HepG2 (cell line): ENCODE results near the gene RNMT. TPM values are rescaled to one million over a fixed set of nuclear protein-coding genes. Genes with fewer than 3 reads are reported as not detected.

Experiments used
- AHDC1 ChIP-seq: sonication (generic); formaldehyde crosslinking; IDR thresholded peaks from 2 replicates; pipeline ENCODE4 v1.5.1; 2020; ENCODE audit warnings: mild to moderate bottlenecking, missing genetic modification reagents, borderline replicate concordance
- ATF1 ChIP-seq: IDR thresholded peaks from 2 replicates; pipeline ENCODE4 v1.6.1; 2016; ENCODE audit warnings: mild to moderate bottlenecking, control low read depth
- CEBPZ ChIP-seq: IDR thresholded peaks from 2 replicates; pipeline ENCODE4 v1.6.1; 2012; ENCODE audit warnings: low read length, improper control_type of control experiment
- GMEB1 ChIP-seq: sonication (generic); formaldehyde crosslinking; IDR thresholded peaks from 2 replicates; pipeline ENCODE4 v1.5.1; 2020; ENCODE audit warnings: missing genetic modification reagents, mild to moderate bottlenecking, borderline replicate concordance
- HDAC6 ChIP-seq: fragments of 200-600 bp; sonication (generic); IDR thresholded peaks from 2 replicates; pipeline ENCODE4 v1.7.0; 2017; ENCODE audit warnings: mild to moderate bottlenecking, antibody characterized with exemption, low read length, low read depth
- NKX3-1 ChIP-seq: sonication (generic); formaldehyde crosslinking; IDR thresholded peaks from 2 replicates; pipeline ENCODE4 v1.5.0; 2020; ENCODE audit warnings: missing genetic modification reagents
- NRL ChIP-seq: sonication (generic); formaldehyde crosslinking; IDR thresholded peaks from 2 replicates; pipeline ENCODE4 v1.5.0; 2020; ENCODE audit warnings: missing genetic modification reagents, mild to moderate bottlenecking, moderate library complexity, borderline replicate concordance
- TBX3 ChIP-seq: fragments of 450-650 bp; IDR thresholded peaks from 2 replicates; pipeline ENCODE4 v1.6.1; 2017; ENCODE audit warnings: antibody characterized with exemption, mild to moderate bottlenecking, inconsistent platforms, borderline replicate concordance
- ZNF30 ChIP-seq: sonication (generic); formaldehyde crosslinking; IDR thresholded peaks from 2 replicates; pipeline ENCODE4 v1.5.0; 2020; ENCODE audit warnings: mild to moderate bottlenecking, missing genetic modification reagents
- ZNF878 ChIP-seq: sonication (generic); formaldehyde crosslinking; IDR thresholded peaks from 2 replicates; pipeline ENCODE4 v1.8.1; 2023; ENCODE audit warnings: mild to moderate bottlenecking, missing genetic modification reagents, moderate library complexity
- polyA plus RNA-seq, 8 experiments: library from polyadenylated mRNA; depleted of rRNA in 3 of 8; stranded (reverse) in 7 of 8; unstranded in 1 of 8; fragments of >200 nt; fragmentation: Illumina TruSeq in 4 of 8; extraction: Trizol in 4 of 8; gene quantifications; 2 replicates each; pipeline versions ENCODE4 v1.2.1 to v1.2.3, GENCODE V29; 2011 to 2016; ENCODE audit warnings: low read depth in 4 of 8, missing spikeins in 1 of 8, mixed read lengths in 1 of 8; ENCODE audit not compliant: insufficient read depth in 1 of 8
- total RNA-seq, 5 experiments: library from RNA; depleted of rRNA; stranded (reverse); fragments of >200 nt; fragmentation: Illumina TruSeq; extraction: Trizol; gene quantifications; 2 replicates each; pipeline ENCODE4 v1.2.3, GENCODE V29; 2016; ENCODE audit warnings: low read depth in 1 of 5
- TF ChIP-seq, protein P1 (sequence below): sonication (generic); formaldehyde crosslinking; IDR thresholded peaks from 2 replicates; pipeline ENCODE4 v1.4.0; 2020; ENCODE audit warnings: missing genetic modification reagents, mild to moderate bottlenecking, borderline replicate concordance
- TF ChIP-seq, protein P2 (sequence below): sonication (generic); formaldehyde crosslinking; IDR thresholded peaks from 2 replicates; pipeline ENCODE4 v1.8.1; 2023; ENCODE audit warnings: mild to moderate bottlenecking, moderate library complexity, missing genetic modification reagents

RNMT gene
- total and polyA plus RNA-seq, 2 of the 13 experiments (the other 11 are each of a cell fraction or from before 2014, with no cell fraction given): 22.9 to 24.4 TPM

DNA sequence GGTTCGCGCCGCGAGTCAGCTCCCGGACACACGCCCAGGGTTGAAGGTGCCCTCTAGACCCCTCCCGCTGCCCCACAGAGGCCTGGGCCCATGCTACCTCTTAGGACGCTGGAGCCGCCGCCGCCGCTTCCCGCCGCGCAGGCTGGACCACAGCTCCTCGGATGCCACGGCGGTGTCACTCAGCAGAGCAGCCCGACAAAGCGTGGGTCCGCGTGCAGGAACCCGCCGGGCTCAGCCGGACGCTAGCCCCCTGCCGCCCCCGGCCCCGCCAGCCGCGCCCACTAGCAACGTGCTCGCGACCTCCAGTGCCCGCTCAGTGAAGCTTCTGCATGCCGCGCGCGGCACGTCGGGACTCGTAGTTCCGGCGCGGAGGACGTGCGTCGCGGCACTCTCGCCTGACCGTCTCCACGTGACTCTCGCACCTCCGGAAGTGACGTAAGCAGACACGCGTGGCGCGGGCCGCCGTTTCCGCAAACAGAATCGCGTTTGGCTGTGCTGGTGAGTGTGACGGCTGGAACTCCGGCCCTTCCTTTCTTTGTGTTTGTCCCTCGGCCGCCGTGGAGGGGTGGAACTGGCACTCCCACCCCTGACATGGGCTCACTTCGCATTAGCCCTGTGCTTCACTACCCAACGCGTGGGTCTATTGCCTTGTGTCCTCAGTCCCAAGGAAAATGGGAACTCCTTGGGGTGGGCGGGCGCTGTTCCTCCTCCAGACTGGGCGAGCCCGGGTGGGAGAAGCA is at the start of gene RNMT, which contains the start of gene FAM210A (continued):
- TF ChIP-seq AHDC1: no peak
- TF ChIP-seq ATF1 (CRISPR knock-in tag): peak; percentile 94
- TF ChIP-seq, protein P1, sequence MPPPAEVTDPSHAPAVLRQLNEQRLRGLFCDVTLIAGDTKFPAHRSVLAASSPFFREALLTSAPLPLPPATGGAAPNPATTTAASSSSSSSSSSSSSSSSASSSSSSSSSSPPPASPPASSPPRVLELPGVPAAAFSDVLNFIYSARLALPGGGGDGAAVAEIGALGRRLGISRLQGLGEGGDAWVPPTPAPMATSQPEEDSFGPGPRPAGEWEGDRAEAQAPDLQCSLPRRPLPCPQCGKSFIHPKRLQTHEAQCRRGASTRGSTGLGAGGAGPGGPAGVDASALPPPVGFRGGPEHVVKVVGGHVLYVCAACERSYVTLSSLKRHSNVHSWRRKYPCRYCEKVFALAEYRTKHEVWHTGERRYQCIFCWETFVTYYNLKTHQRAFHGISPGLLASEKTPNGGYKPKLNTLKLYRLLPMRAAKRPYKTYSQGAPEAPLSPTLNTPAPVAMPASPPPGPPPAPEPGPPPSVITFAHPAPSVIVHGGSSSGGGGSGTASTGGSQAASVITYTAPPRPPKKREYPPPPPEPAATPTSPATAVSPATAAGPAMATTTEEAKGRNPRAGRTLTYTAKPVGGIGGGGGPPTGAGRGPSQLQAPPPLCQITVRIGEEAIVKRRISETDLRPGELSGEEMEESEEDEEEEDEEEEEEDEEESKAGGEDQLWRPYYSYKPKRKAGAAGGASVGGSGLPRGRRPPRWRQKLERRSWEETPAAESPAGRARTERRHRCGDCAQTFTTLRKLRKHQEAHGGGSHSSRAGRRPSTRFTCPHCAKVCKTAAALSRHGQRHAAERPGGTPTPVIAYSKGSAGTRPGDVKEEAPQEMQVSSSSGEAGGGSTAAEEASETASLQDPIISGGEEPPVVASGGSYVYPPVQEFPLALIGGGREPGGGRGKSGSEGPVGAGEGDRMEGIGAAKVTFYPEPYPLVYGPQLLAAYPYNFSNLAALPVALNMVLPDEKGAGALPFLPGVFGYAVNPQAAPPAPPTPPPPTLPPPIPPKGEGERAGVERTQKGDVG: peak; percentile 19; the same call in 1 of the 2 replicates
- no peak for TF ChIP-seq CEBPZ
- TF ChIP-seq, protein P2, sequence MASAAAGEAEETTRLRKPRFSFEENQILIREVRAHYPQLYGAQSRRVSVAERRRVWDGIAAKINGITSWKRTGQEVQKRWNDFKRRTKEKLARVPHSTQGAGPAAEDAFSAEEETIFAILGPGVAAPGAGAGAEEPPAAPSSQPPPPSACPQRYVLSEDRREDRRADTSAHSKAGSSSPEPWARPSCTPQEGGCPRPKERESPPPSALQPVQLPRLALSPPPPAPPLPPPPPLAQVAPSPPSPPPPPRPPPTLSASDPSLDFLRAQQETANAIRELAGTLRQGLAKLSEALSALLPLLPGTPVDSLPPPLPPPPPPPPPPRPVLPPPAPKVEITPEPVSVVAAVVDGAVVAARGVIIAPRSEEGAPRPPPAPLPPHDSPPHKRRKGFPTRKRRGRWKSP (CRISPR knock-in tag): peak; percentile 83; the same call in 1 of the 2 replicates
- peak; percentile 74; the same call in 1 of the 2 replicates for TF ChIP-seq TBX3
- TF ChIP-seq GMEB1 (CRISPR knock-in tag): peak; percentile 98
- TF ChIP-seq ZNF30 (CRISPR knock-in tag): no peak
- no peak for TF ChIP-seq HDAC6
- no peak; the same call in none of the 2 replicates for TF ChIP-seq NKX3-1 (CRISPR knock-in tag)
- TF ChIP-seq ZNF878 (CRISPR knock-in tag): 0 out of 2 replicates have a peak, but pooled peaks have one; percentile 55
- peak; percentile 72 for TF ChIP-seq NRL (CRISPR knock-in tag)
